CD4-positive, alpha-beta T cell (primary cell): ENCODE measurements around the gene DZIP3. TPM values are rescaled to one million over a fixed set of nuclear protein-coding genes. Genes with fewer than 3 reads are reported as not detected.

ENCODE experiments used
- ATAC-seq: fragments of 200-7000 bp; cut with Tn5 transposase; one replicate; pipeline ENCODE4 v1.10.0; 2022; ENCODE audit warnings: mild to moderate bottlenecking; ENCODE audit not compliant: poor library complexity
- CTCF ChIA-PET: fragments of 350-600 bp; sonication (Branson Sonifier 250); formaldehyde crosslinking; loops from one replicate; lab custom pipeline; 2021; ENCODE audit warnings: antibody characterized with exemption, inconsistent platforms; lab: Charles Lee
- POLR2A ChIA-PET: fragments of 350-600 bp; sonication (Branson Sonifier 250); formaldehyde crosslinking; loops from one replicate; lab custom pipeline; 2021; ENCODE audit warnings: antibody characterized with exemption, inconsistent platforms; lab: Charles Lee
- DNase-seq, 14 experiments: peaks; one replicate each; pipeline ENCODE4 v3.0.0-alpha.2; 2013 to 2020; ENCODE audit warnings: mixed read lengths in 2 of 14
- H3K27ac ChIP-seq, 2 donors: one replicate each; pipeline versions ENCODE4 v1.5.1 to v1.7.0; 2013; ENCODE audit warnings: low read length in 2 of 2, low read depth in 1 of 2, mild to moderate bottlenecking in 1 of 2
- H3K27me3 ChIP-seq, 2 experiments: 1 replicate in 1 of 2; 2 replicates in 1 of 2; pipeline versions ENCODE4 v1.6.1 to v1.7.0; 2013; ENCODE audit warnings: low read length in 2 of 2, control low read depth in 1 of 2, mild to moderate bottlenecking in 1 of 2, moderate library complexity in 1 of 2; ENCODE audit not compliant: insufficient read depth in 2 of 2, control insufficient read depth in 1 of 2
- H3K36me3 ChIP-seq: one replicate; pipeline ENCODE4 v1.6.1; 2013; ENCODE audit warnings: low read length, control low read depth; ENCODE audit not compliant: insufficient read depth
- H3K4me1 ChIP-seq: one replicate; pipeline ENCODE4 v1.6.1; 2013; ENCODE audit warnings: low read length, control low read depth; ENCODE audit not compliant: insufficient read depth
- H3K4me3 ChIP-seq: one replicate; pipeline ENCODE4 v1.5.1; 2013; ENCODE audit warnings: mild to moderate bottlenecking, low read length, moderate library complexity
- H3K9me3 ChIP-seq, 2 experiments: 1 replicate in 1 of 2; 2 replicates in 1 of 2; pipeline versions ENCODE4 v1.6.1 to v1.7.0; 2013; ENCODE audit warnings: low read length in 2 of 2, mild to moderate bottlenecking in 2 of 2, control low read depth in 1 of 2, moderate library complexity in 1 of 2; ENCODE audit not compliant: control insufficient read depth in 1 of 2, insufficient read depth in 1 of 2
- H3K27ac Mint-ChIP-seq: one replicate; pipeline ENCODE4 v1.8.0; 2020; ENCODE audit warnings: mixed read lengths
- H3K27me3 Mint-ChIP-seq: one replicate; pipeline ENCODE4 v1.8.0; 2021; ENCODE audit warnings: mixed read lengths
- H3K36me3 Mint-ChIP-seq: one replicate; pipeline ENCODE4 v1.8.0; 2021; ENCODE audit warnings: low read depth, mixed read lengths
- H3K4me1 Mint-ChIP-seq: one replicate; pipeline ENCODE4 v1.8.0; 2021; ENCODE audit warnings: low read depth, mixed read lengths
- H3K4me3 Mint-ChIP-seq: one replicate; pipeline ENCODE4 v1.8.0; 2020; ENCODE audit warnings: mild to moderate bottlenecking, mixed read lengths
- H3K9me3 Mint-ChIP-seq: one replicate; pipeline ENCODE4 v1.8.0; 2020; ENCODE audit warnings: mixed read lengths
- intact Hi-C, 2 experiments: fragments of 100-400 bp; cut with DNase I in 1 of 2; cut with micrococcal nuclease in 1 of 2; formaldehyde crosslinking; loops; one replicate each; pipeline versions ENCODE4 v1.15.1 to v1.9.0; 2023 to 2025; cut with DNase I, micrococcal nuclease
- total RNA-seq, 174 experiments: library from RNA in 2 of 174; stranded (reverse) in 2 of 174; gene quantifications; one replicate each; pipeline ENCODE4 v1.2.3 and lab custom pipeline; 2021 to 2026
- TF ChIP-seq, protein P1 (sequence below): fragments of 200-600 bp; IDR thresholded peaks from one replicate; pipeline ENCODE4 v1.8.0; 2022; ENCODE audit warnings: antibody characterized with exemption, mild to moderate bottlenecking

The DZIP3 gene
- total RNA-seq, 2 experiments from 2014 or later: 12.2 to 14.5 TPM

DNA sequence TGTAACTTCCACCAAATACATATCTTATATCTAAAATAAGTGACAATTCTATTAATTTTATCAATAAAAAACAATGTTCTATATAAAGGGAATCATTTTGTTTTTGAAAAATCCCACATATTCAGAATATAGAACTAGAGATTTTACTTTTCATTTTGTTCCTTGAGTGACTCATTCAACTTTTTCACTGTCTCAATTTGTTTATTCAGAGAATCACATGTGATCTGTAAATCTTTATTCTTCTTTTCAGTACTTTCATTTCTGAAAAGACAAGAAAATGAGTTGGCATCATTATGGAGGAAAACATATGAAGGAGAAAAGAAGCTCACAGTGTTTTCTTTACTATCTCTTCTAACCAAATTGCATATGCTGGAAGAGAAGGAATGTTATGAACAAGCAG, 35.3 kb upstream of the DZIP3 start:
- no peaks in the 10 kb centered on the region for H3K27me3 Mint-ChIP-seq
- intact Hi-C loops: loop anchor here (5.0 to 10.0 kb wide), 4 partner anchors 363 to 1317 kb away; no protein-coding TSS in a partner anchor
- H3K4me3 ChIP-seq: no peak overlapping the region

DNA sequence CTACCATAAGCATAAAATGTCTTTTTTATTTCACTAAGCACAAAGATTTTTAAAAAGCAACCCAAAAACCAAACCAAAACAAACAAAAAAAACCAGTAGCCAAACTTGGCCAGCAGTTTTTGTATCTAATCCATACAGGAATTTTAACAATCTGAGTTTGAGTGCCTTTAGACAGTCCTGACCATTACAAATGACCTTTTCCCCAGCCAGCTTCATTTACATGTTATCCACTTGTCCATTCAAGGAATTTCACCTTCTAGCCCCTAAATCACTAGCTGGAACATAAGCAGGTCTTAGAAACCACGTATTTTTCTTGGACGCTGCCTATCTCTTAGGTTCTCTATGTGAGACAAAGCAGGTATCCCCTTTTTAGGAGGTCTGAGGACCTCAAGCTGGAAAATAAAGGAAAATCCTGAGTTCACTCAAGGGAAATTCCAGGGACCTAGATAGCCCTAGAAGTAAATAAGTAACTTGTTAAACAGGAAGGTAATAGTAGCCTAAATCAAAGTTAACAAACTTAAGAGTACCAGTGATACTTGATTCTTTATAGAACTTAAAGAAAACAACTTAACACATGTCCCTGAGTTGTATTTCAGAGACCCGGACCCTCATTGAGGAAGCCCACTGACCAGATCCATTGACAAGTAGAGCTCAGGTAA, 34.5 kb upstream of the DZIP3 start:
- Histone ChIP-seq H3K4me3 (no peak overlapping the region), H3K27me3 (no peaks in the 10 kb centered on the region), H3K27ac (no peak overlapping the region), H3K36me3 (no peaks in the 10 kb centered on the region), H3K4me1 (no peaks in the 10 kb centered on the region), H3K9me3 (no peaks in the 10 kb centered on the region)
- ChIA-PET POLR2A (no interaction called here), CTCF (interaction anchor here (1.0 kb wide), 1 partner anchor 360 kb away, joined by 4 read pairs; no protein-coding TSS in a partner anchor)
- ATAC-seq (no peak), DNase-seq (no peak)
- Mint-ChIP-seq H3K27ac (no peak overlapping the region), H3K9me3 (no peaks in the 10 kb centered on the region), H3K27me3 (no peaks in the 10 kb centered on the region), H3K4me1 (no peaks in the 10 kb centered on the region), H3K4me3 (no peak overlapping the region), H3K36me3 (peaks cover 5% of the 10 kb centered on the region)
- intact Hi-C loops: loop anchor here (5.0 to 10.0 kb wide), 4 partner anchors 362 to 1318 kb away; no protein-coding TSS in a partner anchor
- TF ChIP-seq, protein P1, sequence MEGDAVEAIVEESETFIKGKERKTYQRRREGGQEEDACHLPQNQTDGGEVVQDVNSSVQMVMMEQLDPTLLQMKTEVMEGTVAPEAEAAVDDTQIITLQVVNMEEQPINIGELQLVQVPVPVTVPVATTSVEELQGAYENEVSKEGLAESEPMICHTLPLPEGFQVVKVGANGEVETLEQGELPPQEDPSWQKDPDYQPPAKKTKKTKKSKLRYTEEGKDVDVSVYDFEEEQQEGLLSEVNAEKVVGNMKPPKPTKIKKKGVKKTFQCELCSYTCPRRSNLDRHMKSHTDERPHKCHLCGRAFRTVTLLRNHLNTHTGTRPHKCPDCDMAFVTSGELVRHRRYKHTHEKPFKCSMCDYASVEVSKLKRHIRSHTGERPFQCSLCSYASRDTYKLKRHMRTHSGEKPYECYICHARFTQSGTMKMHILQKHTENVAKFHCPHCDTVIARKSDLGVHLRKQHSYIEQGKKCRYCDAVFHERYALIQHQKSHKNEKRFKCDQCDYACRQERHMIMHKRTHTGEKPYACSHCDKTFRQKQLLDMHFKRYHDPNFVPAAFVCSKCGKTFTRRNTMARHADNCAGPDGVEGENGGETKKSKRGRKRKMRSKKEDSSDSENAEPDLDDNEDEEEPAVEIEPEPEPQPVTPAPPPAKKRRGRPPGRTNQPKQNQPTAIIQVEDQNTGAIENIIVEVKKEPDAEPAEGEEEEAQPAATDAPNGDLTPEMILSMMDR: no peak

More for the DNA sequence above, 35.3 kb upstream of the DZIP3 start:
- Mint-ChIP-seq H3K27ac (no peak overlapping the region), H3K4me1 (no peaks in the 10 kb centered on the region), H3K36me3 (peaks cover 5% of the 10 kb centered on the region), H3K9me3 (no peaks in the 10 kb centered on the region), H3K4me3 (no peak overlapping the region)
- Histone ChIP-seq H3K9me3 (no peaks in the 10 kb centered on the region), H3K36me3 (no peaks in the 10 kb centered on the region), H3K27ac (no peak overlapping the region), H3K27me3 (no peaks in the 10 kb centered on the region), H3K4me1 (no peaks in the 10 kb centered on the region)
- TF ChIP-seq, protein P1: no peak
- ChIA-PET POLR2A (no interaction called here), CTCF (no interaction called here)
- ATAC-seq: no peak
- DNase-seq: no peak

DNA sequence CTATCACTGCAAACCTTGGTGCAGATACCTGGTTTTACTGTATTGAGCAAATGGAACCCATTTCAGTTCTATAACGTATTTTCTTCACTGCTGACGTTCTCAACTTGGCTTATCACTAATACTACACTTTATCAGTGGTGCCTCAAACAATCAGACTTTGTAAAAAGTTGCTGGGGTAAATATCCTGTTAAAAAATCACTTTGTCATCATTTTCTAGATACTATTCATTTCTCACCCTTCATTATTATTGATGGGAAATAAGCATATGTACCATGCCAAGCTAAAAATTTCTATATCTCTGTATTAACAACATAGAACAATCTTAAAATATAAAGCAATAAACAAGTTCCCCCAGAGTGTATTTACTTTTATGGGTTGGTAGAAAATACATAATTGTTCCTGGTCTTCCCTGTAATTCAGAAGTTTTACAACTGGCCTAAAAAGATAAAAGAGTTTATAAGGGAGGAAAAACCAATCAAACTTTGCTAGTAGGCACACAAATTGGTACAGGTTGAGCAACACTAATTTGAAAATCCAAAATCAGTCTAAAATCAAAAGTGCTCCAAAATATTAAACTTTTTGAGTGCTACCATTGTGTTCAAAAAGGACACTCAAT, 33.4 kb upstream of the DZIP3 start:
- H3K4me1 ChIP-seq: no peaks in the 10 kb centered on the region
- CTCF ChIA-PET: interaction anchor here (1.0 kb wide), 1 partner anchor 359 kb away, joined by 4 read pairs; no protein-coding TSS in a partner anchor
- TF ChIP-seq, protein P1: no peak
- no peaks in the 10 kb centered on the region for H3K27me3 Mint-ChIP-seq
- peaks cover 5% of the 10 kb centered on the region for H3K36me3 Mint-ChIP-seq
- H3K27me3 ChIP-seq: no peaks in the 10 kb centered on the region
- POLR2A ChIA-PET: no interaction called here
- no peak overlapping the region for H3K4me3 ChIP-seq
- no peaks in the 10 kb centered on the region for H3K9me3 Mint-ChIP-seq
- H3K27ac ChIP-seq: no peak overlapping the region
- no peak overlapping the region for H3K4me3 Mint-ChIP-seq
- DNase-seq: no peak
- no peak for ATAC-seq
- H3K36me3 ChIP-seq: no peaks in the 10 kb centered on the region
- intact Hi-C loops: loop anchor here (10.0 kb wide), 2 partner anchors 621 to 881 kb away; no protein-coding TSS in a partner anchor
- no peaks in the 10 kb centered on the region for H3K4me1 Mint-ChIP-seq
- no peak overlapping the region for H3K27ac Mint-ChIP-seq
- no peaks in the 10 kb centered on the region for H3K9me3 ChIP-seq
